Activated T-cell treated with anti-CD3 and anti-CD28 coated beads for 48 hours (primary cell): ENCODE measurements around the gene SLC19A2.
"Not testable (repeated sequence)": the region's sequence is repeated elsewhere in the genome, so short reads cannot be mapped to it uniquely, and the experiment has no call there.

ENCODE experiments used
- DNase-seq: peaks from one replicate; pipeline ENCODE4 v3.0.0-alpha.2; 2020; ENCODE audit warnings: low read depth

Gene SLC19A2

GRCh38 chr1:169485431-169486280, at the start of gene SLC19A2:
Gene SLC19A2 (minus strand): TSS chr1:169485944. CDS start chr1:169485766, 178 bp downstream.
- DNase-seq, result peak; percentile 90

GRCh38 chr1:169534653-169535052, 48.9 kb upstream of the SLC19A2 start:
- DNase-seq, result no peak

- DNase-seq, result not testable (repeated sequence)
Observed at GRCh38 chr1:169533528-169534190, 47.9 kb upstream of the SLC19A2 start.

GRCh38 chr1:169530448-169530847, 44.7 kb upstream of the SLC19A2 start:
- no peak for DNase-seq

GRCh38 chr1:169529068-169529642, 43.4 kb upstream of the SLC19A2 start:
- no peak for DNase-seq

GRCh38 chr1:169528215-169529067, 42.7 kb upstream of the SLC19A2 start:
- no peak for DNase-seq

- DNase-seq, result no peak
Observed at GRCh38 chr1:169527451-169528214, 41.9 kb upstream of the SLC19A2 start.

- no peak for DNase-seq
Observed at GRCh38 chr1:169527001-169527400, 41.3 kb upstream of the SLC19A2 start.

- no peak for DNase-seq
Observed at GRCh38 chr1:169526120-169526832, 40.5 kb upstream of the SLC19A2 start.

- DNase-seq, result no peak
Observed at GRCh38 chr1:169525391-169525790, 39.6 kb upstream of the SLC19A2 start.

- DNase-seq, result no peak
Observed at GRCh38 chr1:169523904-169524303, 38.2 kb upstream of the SLC19A2 start.

- DNase-seq, result no peak
Observed at GRCh38 chr1:169521226-169521625, 35.5 kb upstream of the SLC19A2 start.

GRCh38 chr1:169517558-169518186, 31.9 kb upstream of the SLC19A2 start:
- no peak for DNase-seq

GRCh38 chr1:169515641-169516040, 29.9 kb upstream of the SLC19A2 start:
- no peak for DNase-seq

- DNase-seq, result no peak
Observed at GRCh38 chr1:169514566-169515270, 29.0 kb upstream of the SLC19A2 start.

GRCh38 chr1:169513208-169513607, 27.5 kb upstream of the SLC19A2 start:
- no peak for DNase-seq

- no peak for DNase-seq
Observed at GRCh38 chr1:169511316-169512005, 25.7 kb upstream of the SLC19A2 start.

- DNase-seq, result no peak
Observed at GRCh38 chr1:169510060-169510459, 24.3 kb upstream of the SLC19A2 start.

GRCh38 chr1:169509354-169509753, 23.6 kb upstream of the SLC19A2 start:
- DNase-seq, result no peak
